SJCRH30 (cell line): Measurements from ENCODE around the gene FAXC. TPM values are rescaled to one million over a fixed set of nuclear protein-coding genes. Genes with fewer than 3 reads are reported as not detected.

Experiments used
- DNase-seq, 2 experiments: peaks; one replicate each; pipeline ENCODE4 v3.0.0-alpha.2; 2015 to 2020
- H3K27ac ChIP-seq: fragments of 250-450 bp; sonication (Bioruptor Pico); 2 replicates; pipeline ENCODE4 v1.5.1; 2020; ENCODE audit warnings: mild to moderate bottlenecking, moderate library complexity
- H3K27me3 ChIP-seq: fragments of 250-450 bp; sonication (Bioruptor Pico); 2 replicates; pipeline ENCODE4 v1.5.1; 2020; ENCODE audit warnings: mild to moderate bottlenecking, moderate library complexity
- H3K36me3 ChIP-seq: fragments of 250-450 bp; sonication (Bioruptor Pico); 2 replicates; pipeline ENCODE4 v1.5.1; 2020; ENCODE audit warnings: mild to moderate bottlenecking, moderate library complexity
- H3K4me1 ChIP-seq: fragments of 250-450 bp; sonication (Bioruptor Pico); 2 replicates; pipeline ENCODE4 v1.5.1; 2020; ENCODE audit warnings: mild to moderate bottlenecking, moderate library complexity
- H3K4me3 ChIP-seq: fragments of 250-450 bp; sonication (Bioruptor Pico); 2 replicates; pipeline ENCODE4 v1.5.1; 2020; ENCODE audit warnings: mild to moderate bottlenecking, moderate library complexity
- H3K9me3 ChIP-seq: fragments of 250-450 bp; sonication (Bioruptor Pico); replicated peaks from 2 replicates; pipeline ENCODE4 v1.5.1; 2020; ENCODE audit warnings: mild to moderate bottlenecking, moderate library complexity
- total RNA-seq: library from RNA; depleted of rRNA; stranded (reverse); fragments of >200 nt; shearing (Covaris generic); gene quantifications from 2 replicates; pipeline ENCODE4 v1.2.3, GENCODE V29; 2014

Gene FAXC
- total RNA-seq, 1 experiment from 2014 or later = 7.4 TPM

DNA sequence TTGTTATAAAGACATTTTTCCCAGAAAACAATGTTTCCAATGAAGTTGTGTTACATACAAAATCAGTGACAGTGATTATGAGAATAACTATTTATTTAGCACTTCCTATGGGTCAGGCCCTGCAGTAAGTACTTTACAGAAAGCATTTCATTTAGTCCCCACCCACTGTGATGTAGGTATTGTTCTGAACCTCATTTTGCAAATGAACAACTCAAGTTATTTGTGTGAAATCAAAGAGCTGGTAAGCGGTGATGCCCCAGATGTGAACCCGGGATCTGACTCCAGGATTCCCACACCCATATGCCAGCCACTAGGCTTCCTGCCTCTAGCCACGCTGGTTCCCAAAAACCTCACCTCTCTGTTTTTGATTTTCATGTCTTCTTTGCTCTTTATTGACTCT, 30.9 kb downstream of the FAXC start:
- no peak overlapping the region for H3K27ac ChIP-seq
- no peaks in the 10 kb centered on the region for H3K27me3 ChIP-seq
- H3K4me1 ChIP-seq = no peaks in the 10 kb centered on the region
- no peaks in the 10 kb centered on the region for H3K9me3 ChIP-seq
- H3K36me3 ChIP-seq = no peaks in the 10 kb centered on the region
- no peak overlapping the region for H3K4me3 ChIP-seq
- no peak for DNase-seq

DNA sequence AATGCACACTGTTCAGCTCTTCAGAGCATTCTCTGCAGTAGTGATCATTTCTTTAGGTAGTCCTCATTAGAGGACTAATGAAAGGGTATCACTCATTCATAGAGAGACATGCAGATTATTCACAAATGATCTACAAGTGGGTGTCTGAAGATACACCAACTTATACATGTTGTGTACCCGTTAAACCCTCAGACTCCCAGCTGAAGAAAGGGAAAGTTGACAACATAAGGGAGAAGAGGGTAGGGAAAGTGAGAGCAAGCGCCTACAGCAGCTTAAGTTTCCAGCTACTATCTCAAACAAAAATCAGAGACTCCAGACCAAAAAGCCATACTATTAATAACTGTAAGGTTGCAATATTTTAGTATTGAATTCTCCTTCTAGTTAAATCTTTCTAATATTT, 37.1 kb downstream of the FAXC start:
- H3K27ac ChIP-seq = no peak overlapping the region
- H3K36me3 ChIP-seq = no peaks in the 10 kb centered on the region
- H3K4me1 ChIP-seq = no peaks in the 10 kb centered on the region
- no peak overlapping the region for H3K4me3 ChIP-seq
- no peaks in the 10 kb centered on the region for H3K9me3 ChIP-seq
- DNase-seq = no peak
- no peaks in the 10 kb centered on the region for H3K27me3 ChIP-seq

DNA sequence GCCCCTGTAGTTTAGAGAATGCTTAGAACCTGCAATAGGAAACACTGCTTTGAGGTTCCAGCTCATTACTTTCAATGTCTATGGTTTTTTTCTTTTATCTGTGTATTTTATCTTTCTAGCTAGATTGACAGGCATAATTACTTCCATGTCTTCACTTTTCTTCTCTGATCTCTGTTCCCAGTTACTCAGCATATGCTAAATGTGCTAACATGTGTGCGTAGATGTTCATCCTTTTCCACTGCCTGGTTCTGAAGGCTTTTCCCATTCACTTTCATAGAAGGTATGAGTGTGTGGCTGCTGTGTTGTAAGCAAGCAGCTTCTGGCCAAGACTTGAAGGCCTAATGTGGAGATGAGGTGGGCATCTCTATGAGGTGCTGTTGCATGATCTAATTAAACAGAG, 38.9 kb downstream of the FAXC start:
- Histone ChIP-seq H3K4me3 (no peak overlapping the region), H3K27me3 (no peaks in the 10 kb centered on the region), H3K36me3 (no peaks in the 10 kb centered on the region), H3K27ac (no peak overlapping the region), H3K9me3 (no peaks in the 10 kb centered on the region), H3K4me1 (no peaks in the 10 kb centered on the region)
- DNase-seq = no peak

GRCh38 chr6:99309557-99309956, 39.9 kb downstream of the FAXC start:
- Histone ChIP-seq H3K4me1 (no peaks in the 10 kb centered on the region), H3K27me3 (no peaks in the 10 kb centered on the region), H3K4me3 (no peak overlapping the region), H3K9me3 (no peaks in the 10 kb centered on the region), H3K36me3 (no peaks in the 10 kb centered on the region), H3K27ac (no peak overlapping the region)
- no peak for DNase-seq

DNA sequence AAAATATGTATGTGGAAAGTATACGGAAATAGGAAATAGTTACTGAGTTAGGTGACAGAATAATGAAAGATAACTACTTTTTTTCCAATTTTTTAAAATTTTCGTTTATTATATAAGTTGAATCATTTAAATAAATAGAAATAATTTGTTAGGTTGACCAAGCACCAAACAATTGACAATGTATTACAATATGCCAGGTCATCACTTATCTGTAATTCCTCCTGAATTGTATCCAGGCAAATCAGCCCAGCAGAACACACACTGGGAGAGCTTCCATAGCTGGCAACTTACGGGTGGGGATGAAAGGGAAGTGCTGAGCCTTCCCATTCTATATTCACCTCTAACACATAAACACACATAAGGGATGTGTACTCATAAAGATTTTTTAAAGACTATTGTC, 40.7 kb downstream of the FAXC start:
- Histone ChIP-seq H3K4me3 (no peak overlapping the region), H3K27me3 (no peaks in the 10 kb centered on the region), H3K27ac (no peak overlapping the region), H3K4me1 (no peaks in the 10 kb centered on the region), H3K9me3 (no peaks in the 10 kb centered on the region), H3K36me3 (no peaks in the 10 kb centered on the region)
- DNase-seq = no peak

DNA sequence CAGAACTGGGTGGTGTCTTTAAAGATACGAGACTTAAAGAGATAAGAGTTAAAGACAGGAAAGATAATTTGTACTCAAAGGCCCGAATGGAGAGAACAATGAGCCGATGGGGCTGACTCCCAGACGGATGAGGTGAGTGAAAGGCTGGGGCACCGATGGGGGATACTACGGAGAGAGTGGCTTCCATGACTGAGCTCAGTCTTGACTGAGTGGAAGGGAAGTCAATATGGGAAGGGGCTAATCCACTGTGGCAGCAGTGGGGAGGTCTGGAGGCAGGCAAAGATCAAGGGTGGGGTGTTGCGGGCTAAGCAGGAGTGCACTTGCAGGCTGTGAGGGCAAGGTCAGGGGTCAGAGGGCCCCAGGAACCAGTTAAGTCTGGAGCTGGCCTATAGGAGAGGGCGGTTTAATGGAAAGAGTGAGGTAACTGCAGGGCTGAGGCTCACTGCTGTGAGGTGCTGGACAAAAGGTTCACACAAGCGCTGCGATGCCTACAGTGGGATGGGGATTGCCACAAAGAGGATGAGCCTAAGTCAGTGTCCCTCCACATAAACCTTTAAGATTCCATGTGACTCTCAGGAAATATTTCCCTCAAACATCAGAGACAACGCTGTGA, 42.1 kb downstream of the FAXC start:
- Histone ChIP-seq H3K9me3 (no peaks in the 10 kb centered on the region), H3K27ac (no peak overlapping the region), H3K36me3 (no peaks in the 10 kb centered on the region), H3K4me1 (no peaks in the 10 kb centered on the region), H3K27me3 (no peaks in the 10 kb centered on the region), H3K4me3 (no peak overlapping the region)
- no peak for DNase-seq

- Histone ChIP-seq H3K4me3 (no peak overlapping the region), H3K27ac (no peak overlapping the region), H3K27me3 (no peaks in the 10 kb centered on the region), H3K9me3 (no peaks in the 10 kb centered on the region), H3K36me3 (no peaks in the 10 kb centered on the region), H3K4me1 (no peaks in the 10 kb centered on the region)
- no peak for DNase-seq
Observed at GRCh38 chr6:99306341-99306740, 43.1 kb downstream of the FAXC start.

- no peak for DNase-seq
- no peaks in the 10 kb centered on the region for H3K36me3 ChIP-seq
- H3K27ac ChIP-seq = no peak overlapping the region
- H3K4me1 ChIP-seq = no peaks in the 10 kb centered on the region
- H3K9me3 ChIP-seq = no peaks in the 10 kb centered on the region
- H3K4me3 ChIP-seq = no peak overlapping the region
- no peaks in the 10 kb centered on the region for H3K27me3 ChIP-seq
Observed at GRCh38 chr6:99305021-99305554, 44.4 kb downstream of the FAXC start.

DNA sequence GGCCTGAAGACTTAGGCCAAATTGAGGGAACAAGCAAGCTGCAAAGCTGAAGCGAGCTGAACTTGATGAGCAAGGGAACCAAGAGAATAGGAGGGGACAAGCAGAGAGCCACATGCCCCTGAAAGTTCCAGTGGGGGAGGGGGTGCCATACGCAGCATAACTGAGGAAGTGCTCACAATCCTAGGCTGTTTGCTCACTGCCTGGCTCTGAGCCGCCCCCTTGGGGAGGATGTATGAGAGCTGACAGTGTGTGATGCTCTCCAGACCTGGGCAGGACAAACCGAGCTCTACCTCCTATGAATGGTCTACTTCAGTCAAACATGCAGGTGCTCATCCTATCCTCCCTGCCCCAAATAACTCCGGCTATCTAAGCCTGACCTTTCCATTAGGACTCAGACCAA, 52.1 kb downstream of the FAXC start:
- Histone ChIP-seq H3K9me3 (no peaks in the 10 kb centered on the region), H3K36me3 (no peaks in the 10 kb centered on the region), H3K27ac (no peak overlapping the region), H3K27me3 (no peaks in the 10 kb centered on the region), H3K4me1 (no peaks in the 10 kb centered on the region), H3K4me3 (no peak overlapping the region)
- no peak for DNase-seq

DNA sequence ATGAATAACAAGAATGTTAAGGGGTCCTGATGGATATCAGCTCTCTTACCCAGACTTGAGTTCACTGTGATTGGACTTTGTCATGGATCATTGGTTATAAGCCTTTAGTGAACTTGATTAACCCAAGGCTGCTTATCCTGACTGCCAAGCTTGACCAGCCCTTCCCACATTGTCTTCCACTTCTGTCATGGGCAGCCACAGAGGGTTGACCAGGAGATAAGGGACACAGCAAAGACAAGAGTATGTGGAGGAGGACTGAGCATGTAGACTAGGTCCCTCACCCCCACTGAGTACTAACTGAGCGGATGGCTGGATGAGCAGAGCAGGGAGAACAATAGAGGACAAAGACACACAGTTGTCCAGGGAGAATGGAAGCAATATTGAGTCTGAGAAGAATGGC, 52.5 kb downstream of the FAXC start:
- Histone ChIP-seq H3K27me3 (no peaks in the 10 kb centered on the region), H3K9me3 (no peaks in the 10 kb centered on the region), H3K4me3 (no peak overlapping the region), H3K4me1 (no peaks in the 10 kb centered on the region), H3K27ac (no peak overlapping the region), H3K36me3 (no peaks in the 10 kb centered on the region)
- DNase-seq = no peak

GRCh38 chr6:99296261-99296660, 53.2 kb downstream of the FAXC start:
- H3K4me1 ChIP-seq = no peaks in the 10 kb centered on the region
- H3K36me3 ChIP-seq = no peaks in the 10 kb centered on the region
- DNase-seq = no peak
- no peak overlapping the region for H3K27ac ChIP-seq
- no peak overlapping the region for H3K4me3 ChIP-seq
- no peaks in the 10 kb centered on the region for H3K27me3 ChIP-seq
- H3K9me3 ChIP-seq = no peaks in the 10 kb centered on the region

DNA sequence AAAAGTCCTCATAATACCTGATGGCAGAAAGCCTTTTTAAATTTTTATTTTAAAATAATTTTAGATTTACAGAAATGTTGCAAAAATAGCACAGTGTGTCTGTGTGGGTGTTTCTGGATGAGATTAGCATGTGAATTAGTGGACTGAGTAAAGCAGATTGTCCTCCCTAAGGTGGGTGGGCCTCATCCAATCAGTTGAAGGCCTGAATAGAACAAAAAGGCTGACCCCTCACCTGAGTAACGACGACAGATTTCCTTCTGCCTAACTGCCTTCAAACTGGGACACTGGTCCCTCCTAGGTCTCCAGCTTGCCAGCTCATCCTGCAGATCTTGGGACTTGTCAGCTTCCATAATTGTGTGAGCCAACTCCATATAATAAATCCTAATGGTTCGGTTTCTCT, 54.2 kb downstream of the FAXC start:
- no peaks in the 10 kb centered on the region for H3K27me3 ChIP-seq
- no peak for DNase-seq
- H3K27ac ChIP-seq = no peak overlapping the region
- H3K36me3 ChIP-seq = no peaks in the 10 kb centered on the region
- H3K4me1 ChIP-seq = no peaks in the 10 kb centered on the region
- H3K9me3 ChIP-seq = no peaks in the 10 kb centered on the region
- H3K4me3 ChIP-seq = no peak overlapping the region

- Histone ChIP-seq H3K4me3 (no peak overlapping the region), H3K9me3 (no peaks in the 10 kb centered on the region), H3K4me1 (no peaks in the 10 kb centered on the region), H3K27ac (no peak overlapping the region), H3K27me3 (no peaks in the 10 kb centered on the region), H3K36me3 (no peaks in the 10 kb centered on the region)
- no peak for DNase-seq
Observed at GRCh38 chr6:99294786-99295185, 54.7 kb downstream of the FAXC start.

DNA sequence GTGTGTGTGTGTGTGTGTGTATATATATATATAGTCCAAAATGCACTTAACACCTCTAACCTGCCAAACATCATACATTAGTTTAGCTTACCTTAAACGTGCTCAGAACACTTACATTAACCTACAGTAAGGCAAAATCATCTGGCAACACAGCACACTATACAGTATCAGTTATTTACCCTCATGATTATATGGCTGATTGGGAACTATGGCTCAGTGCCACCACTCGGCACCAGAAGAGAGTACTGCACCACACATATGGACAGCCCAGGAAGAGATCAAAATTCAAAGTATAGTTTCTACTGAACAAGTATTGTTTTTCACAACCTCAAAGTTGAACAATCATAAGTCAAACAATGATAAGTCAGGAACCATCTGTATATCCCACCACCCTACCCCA, 59.8 kb downstream of the FAXC start:
- no peaks in the 10 kb centered on the region for H3K4me1 ChIP-seq
- DNase-seq = no peak
- H3K9me3 ChIP-seq = no peaks in the 10 kb centered on the region
- no peak overlapping the region for H3K4me3 ChIP-seq
- no peak overlapping the region for H3K27ac ChIP-seq
- H3K36me3 ChIP-seq = no peaks in the 10 kb centered on the region
- H3K27me3 ChIP-seq = no peaks in the 10 kb centered on the region

GRCh38 chr6:99288668-99289067, 60.8 kb downstream of the FAXC start:
- no peaks in the 10 kb centered on the region for H3K4me1 ChIP-seq
- H3K4me3 ChIP-seq = no peak overlapping the region
- no peak overlapping the region for H3K27ac ChIP-seq
- no peaks in the 10 kb centered on the region for H3K9me3 ChIP-seq
- no peak for DNase-seq
- no peaks in the 10 kb centered on the region for H3K36me3 ChIP-seq
- no peaks in the 10 kb centered on the region for H3K27me3 ChIP-seq

DNA sequence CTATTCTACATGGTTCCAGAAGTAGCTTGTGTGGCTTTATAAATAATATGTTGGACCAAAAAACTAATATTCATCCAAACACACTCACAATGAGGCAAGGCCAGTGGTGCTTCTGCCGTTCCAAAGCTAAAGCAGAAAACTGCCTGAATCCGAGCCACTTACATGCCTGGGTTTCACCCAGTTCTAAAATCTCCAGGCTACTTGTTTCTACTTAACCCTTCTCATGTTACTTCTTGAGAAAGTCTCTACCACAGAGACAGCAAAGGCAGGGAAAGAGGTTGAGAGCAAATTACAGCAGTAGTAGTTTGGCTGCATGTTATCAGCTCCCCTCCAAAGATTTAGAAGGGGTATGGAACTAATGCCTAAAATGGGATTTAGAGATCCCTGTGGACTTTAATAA, 62.0 kb downstream of the FAXC start:
- H3K36me3 ChIP-seq = no peaks in the 10 kb centered on the region
- no peak for DNase-seq
- H3K9me3 ChIP-seq = no peaks in the 10 kb centered on the region

More for the DNA sequence above, 62.0 kb downstream of the FAXC start:
- Histone ChIP-seq H3K27me3 (no peaks in the 10 kb centered on the region), H3K4me3 (no peak overlapping the region), H3K4me1 (no peaks in the 10 kb centered on the region), H3K27ac (no peak overlapping the region)
